ENCODE measurements around the gene ADRB2. TPM values are rescaled to one million over a fixed set of nuclear protein-coding genes. Genes with fewer than 3 reads are reported as not detected.

ADRB2 gene
- total RNA-seq, 4 donors from 2014 or later = 2.2 to 9.2 (median 3.0) TPM

DNA sequence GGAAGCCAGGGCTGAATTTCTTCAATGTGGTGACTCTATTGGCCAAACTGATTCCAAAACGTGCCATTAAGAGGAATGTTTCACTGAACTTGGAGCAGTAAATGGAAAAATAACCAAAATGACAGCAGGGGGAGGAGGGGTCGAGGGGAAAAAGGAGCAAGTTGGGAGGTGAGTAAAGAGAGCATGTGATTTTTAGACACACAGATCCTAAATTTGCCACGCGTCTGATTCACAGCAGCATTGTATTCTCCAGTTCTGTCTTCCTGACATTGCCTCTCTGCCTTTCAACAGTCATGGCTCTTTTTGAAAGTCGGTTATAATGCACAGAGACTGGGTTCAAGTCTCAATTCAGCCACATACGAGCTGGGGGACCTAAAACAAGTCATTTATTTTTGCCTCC, 22.0 kb upstream of the ADRB2 start:
- Histone ChIP-seq H3K9me3 (no peaks in the 10 kb centered on the region), H3K4me1 (no peaks in the 10 kb centered on the region), H3K36me3 (no peaks in the 10 kb centered on the region), H3K27me3 (no peaks in the 10 kb centered on the region), H3K27ac (no peak overlapping the region), H3K4me3 (no peak overlapping the region)
- intact Hi-C loops (cut with DNase I; ENCODE audit: low total_unique reads) = no loop called here
- TF ChIP-seq, protein P1, sequence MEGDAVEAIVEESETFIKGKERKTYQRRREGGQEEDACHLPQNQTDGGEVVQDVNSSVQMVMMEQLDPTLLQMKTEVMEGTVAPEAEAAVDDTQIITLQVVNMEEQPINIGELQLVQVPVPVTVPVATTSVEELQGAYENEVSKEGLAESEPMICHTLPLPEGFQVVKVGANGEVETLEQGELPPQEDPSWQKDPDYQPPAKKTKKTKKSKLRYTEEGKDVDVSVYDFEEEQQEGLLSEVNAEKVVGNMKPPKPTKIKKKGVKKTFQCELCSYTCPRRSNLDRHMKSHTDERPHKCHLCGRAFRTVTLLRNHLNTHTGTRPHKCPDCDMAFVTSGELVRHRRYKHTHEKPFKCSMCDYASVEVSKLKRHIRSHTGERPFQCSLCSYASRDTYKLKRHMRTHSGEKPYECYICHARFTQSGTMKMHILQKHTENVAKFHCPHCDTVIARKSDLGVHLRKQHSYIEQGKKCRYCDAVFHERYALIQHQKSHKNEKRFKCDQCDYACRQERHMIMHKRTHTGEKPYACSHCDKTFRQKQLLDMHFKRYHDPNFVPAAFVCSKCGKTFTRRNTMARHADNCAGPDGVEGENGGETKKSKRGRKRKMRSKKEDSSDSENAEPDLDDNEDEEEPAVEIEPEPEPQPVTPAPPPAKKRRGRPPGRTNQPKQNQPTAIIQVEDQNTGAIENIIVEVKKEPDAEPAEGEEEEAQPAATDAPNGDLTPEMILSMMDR (IDR thresholded peaks at IDR 0.05) = no peak
- DNase-seq = no peak

DNA sequence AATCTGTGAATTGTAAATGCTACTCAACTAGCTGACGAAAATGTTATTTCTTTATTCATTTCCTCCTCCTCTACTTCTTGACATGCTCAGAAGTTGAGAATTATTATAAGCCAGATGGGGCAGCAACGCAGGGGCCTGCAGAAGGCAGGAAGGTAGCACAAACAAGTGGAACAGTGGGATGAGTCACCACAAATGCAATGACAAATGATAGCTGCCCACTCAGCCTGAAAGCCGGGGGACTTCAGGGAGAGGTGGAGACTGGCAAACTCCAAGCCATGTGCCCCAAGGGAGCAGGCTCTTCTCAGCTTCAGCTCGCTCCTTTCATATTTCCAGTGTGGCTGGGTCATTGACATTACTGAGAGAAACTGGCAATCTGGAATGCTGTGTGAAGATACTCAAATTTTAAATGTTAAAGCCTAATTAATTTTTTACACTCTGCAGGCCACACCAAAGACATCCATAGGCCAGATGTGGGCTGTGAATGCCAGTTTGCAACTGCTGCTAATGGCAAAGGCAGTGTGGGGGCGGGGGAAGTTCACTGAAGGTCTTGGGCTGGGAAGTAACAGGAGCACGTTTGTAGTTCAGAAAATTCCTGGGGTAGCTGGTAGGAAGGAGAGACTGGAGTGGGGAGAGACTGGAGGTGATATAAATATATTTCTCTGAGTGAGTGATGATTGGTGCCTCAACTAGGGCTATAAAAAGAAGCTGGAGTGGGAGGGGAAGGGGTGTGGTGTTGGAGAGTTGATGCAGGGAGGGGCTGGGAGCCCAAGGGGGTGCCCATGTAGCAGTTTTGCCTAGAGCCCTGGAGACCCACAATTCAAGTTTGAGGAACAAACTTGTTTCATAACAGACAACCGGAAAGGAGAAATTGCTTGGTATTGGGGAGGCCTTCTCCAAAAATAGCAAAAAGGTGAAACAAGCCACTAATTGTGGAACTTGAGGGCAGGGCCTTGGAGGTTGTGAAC, 20.8 kb upstream of the ADRB2 start:
- Histone ChIP-seq H3K9me3 (no peaks in the 10 kb centered on the region), H3K4me1 (no peaks in the 10 kb centered on the region), H3K27ac (no peak overlapping the region), H3K36me3 (no peaks in the 10 kb centered on the region), H3K4me3 (no peak overlapping the region), H3K27me3 (no peaks in the 10 kb centered on the region)
- DNase-seq = no peak
- intact Hi-C loops (cut with DNase I; ENCODE audit: low total_unique reads) = no loop called here
- no peak for TF ChIP-seq POLR2A (IDR thresholded peaks at IDR 0.05)
- TF ChIP-seq, protein P1 (IDR thresholded peaks at IDR 0.05) = no peak

DNA sequence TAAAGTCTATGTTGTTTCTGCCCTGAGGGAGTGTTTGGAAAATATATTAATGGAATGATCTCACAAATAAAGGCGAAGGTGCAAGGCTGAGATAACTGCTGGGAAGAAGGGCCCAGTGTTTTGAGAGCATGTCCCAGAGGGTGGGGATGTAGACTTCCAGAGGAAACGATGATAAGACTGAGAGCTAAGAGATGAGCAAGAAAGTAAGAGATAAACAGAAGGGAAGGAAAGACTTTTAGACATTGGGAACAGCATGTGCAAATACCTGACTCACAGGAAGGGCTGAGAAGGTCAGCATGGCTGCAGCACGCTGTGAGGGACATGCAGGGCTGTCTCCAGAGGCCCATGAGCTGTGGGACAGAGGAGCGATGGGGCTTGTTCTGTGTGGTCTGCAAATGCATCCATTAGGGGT, 19.9 kb upstream of the ADRB2 start:
- Histone ChIP-seq H3K27ac (no peak overlapping the region), H3K36me3 (no peaks in the 10 kb centered on the region), H3K27me3 (no peaks in the 10 kb centered on the region), H3K9me3 (no peaks in the 10 kb centered on the region), H3K4me1 (no peaks in the 10 kb centered on the region), H3K4me3 (no peak overlapping the region)
- no peak for DNase-seq
- TF ChIP-seq, protein P1 (IDR thresholded peaks at IDR 0.05) = no peak
- intact Hi-C loops (cut with DNase I; ENCODE audit: low total_unique reads) = no loop called here

DNA sequence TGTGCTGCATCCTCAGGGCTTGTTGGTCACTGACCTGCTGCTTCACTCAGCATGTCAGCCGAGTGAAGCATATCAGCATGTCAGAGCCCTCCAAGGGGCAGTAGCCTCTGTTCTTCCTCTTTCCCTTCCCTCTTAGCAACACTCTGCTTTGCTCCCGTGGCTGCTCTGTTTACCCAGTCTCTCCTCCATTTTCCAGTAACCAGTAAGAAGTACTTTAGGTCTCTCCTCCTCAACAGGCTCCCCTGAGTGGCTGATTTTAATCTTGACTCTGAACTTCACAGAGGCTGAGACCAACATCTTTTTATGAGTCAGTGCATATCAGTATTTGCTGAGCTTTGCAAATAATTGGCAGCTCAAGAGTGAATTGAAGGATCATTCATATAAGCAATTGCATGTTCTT, 18.6 kb upstream of the ADRB2 start:
- no peaks in the 10 kb centered on the region for H3K27me3 ChIP-seq
- intact Hi-C loops (cut with DNase I; ENCODE audit: low total_unique reads) = no loop called here
- H3K27ac ChIP-seq = no peak overlapping the region
- no peaks in the 10 kb centered on the region for H3K36me3 ChIP-seq
- no peak overlapping the region for H3K4me3 ChIP-seq
- no peaks in the 10 kb centered on the region for H3K9me3 ChIP-seq
- no peak for DNase-seq
- H3K4me1 ChIP-seq = no peaks in the 10 kb centered on the region
- TF ChIP-seq, protein P1 (IDR thresholded peaks at IDR 0.05) = no peak
- TF ChIP-seq POLR2A (IDR thresholded peaks at IDR 0.05) = no peak

DNA sequence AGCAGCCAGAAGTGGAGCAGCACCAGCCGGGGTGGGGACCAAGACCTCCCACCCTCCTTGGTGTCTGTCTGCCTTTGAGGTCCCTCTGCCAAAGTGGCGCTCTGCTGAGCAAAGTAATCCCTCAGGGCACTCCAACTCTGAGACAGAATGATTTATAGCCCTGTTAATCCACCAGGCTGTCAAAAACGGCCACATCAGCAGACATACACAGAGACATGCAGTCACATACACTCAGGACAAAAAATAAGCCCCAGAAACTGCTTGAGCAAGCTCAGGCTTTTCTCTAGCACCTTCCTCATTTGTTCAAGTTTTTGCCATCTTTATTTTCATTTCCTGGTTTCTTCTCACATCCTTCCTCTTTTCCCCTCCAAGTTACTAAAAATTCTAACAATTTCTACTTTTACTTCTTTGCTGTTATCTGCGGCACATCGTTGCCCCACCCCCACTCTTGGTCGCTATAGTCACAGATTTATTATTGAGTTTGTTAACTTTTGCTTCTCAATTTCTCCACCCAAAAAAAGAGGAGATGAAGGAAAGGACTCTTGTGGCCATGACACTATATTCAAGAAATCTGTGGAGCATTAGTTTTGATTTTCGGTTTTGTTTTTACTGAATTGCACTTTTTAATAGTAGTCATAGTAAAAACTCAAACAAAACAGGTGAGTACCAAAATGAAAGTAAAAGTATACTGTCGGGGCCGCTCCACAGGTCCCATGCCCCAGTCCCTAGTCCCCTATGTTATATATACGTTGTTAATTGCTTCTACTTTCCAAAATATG, 17.4 kb upstream of the ADRB2 start:
- intact Hi-C loops (cut with DNase I; ENCODE audit: low total_unique reads) = no loop called here
- H3K27ac ChIP-seq = no peak overlapping the region
- H3K9me3 ChIP-seq = no peaks in the 10 kb centered on the region
- H3K36me3 ChIP-seq = no peaks in the 10 kb centered on the region
- H3K4me1 ChIP-seq = no peaks in the 10 kb centered on the region
- H3K27me3 ChIP-seq = no peaks in the 10 kb centered on the region
- no peak overlapping the region for H3K4me3 ChIP-seq
- TF ChIP-seq, protein P1 (IDR thresholded peaks at IDR 0.05) = no peak
- TF ChIP-seq POLR2A (IDR thresholded peaks at IDR 0.05) = no peak
- DNase-seq = no peak
